Panc1 (cell line): ENCODE measurements around the gene PEAR1.

Experiments used
- POLR2AphosphoS5 ChIP-seq: IDR thresholded peaks from 2 replicates; pipeline ENCODE4 v1.6.1; 2012; ENCODE audit warnings: mild to moderate bottlenecking, low read depth, low read length, moderate library complexity
- REST ChIP-seq, 2 experiments: IDR thresholded peaks; 2 replicates each; pipeline ENCODE4 v1.6.1; 2011 to 2012; ENCODE audit warnings: low read depth in 2 of 2, control low read depth in 1 of 2, low read length in 1 of 2, mild to moderate bottlenecking in 1 of 2, moderate library complexity in 1 of 2; ENCODE audit not compliant: insufficient read depth in 1 of 2
- SIN3A ChIP-seq: IDR thresholded peaks from 2 replicates; pipeline ENCODE4 v1.6.1; 2012; ENCODE audit warnings: low read depth, mild to moderate bottlenecking, low read length, moderate library complexity, borderline replicate concordance; ENCODE audit not compliant: insufficient read depth
- TF ChIP-seq, protein P1 (sequence below): fragments of 450-650 bp; IDR thresholded peaks from 2 replicates; pipeline ENCODE4 v1.5.1; 2017; ENCODE audit warnings: mild to moderate bottlenecking

DNA sequence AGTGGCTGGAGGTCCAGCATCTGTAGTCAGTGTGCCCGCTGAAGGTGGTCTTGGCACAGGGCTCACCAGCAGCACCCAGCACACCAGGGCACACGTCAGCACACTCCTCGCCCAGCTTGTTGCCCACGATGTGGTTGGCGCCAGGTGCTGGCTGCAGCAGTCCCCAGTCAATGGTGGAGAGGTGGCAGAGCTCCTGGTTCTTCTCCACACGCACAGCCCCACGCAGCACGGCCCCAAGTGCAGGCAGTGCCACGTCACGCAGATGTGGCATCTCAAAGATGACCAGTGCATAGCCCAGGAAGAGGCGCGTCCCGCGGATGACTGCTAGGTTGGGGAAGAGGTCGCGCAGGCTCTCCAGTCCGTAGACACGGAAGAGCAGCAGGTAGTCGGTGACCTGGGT lies 39.8 kb upstream of the PEAR1 start:
- TF ChIP-seq, protein P1, sequence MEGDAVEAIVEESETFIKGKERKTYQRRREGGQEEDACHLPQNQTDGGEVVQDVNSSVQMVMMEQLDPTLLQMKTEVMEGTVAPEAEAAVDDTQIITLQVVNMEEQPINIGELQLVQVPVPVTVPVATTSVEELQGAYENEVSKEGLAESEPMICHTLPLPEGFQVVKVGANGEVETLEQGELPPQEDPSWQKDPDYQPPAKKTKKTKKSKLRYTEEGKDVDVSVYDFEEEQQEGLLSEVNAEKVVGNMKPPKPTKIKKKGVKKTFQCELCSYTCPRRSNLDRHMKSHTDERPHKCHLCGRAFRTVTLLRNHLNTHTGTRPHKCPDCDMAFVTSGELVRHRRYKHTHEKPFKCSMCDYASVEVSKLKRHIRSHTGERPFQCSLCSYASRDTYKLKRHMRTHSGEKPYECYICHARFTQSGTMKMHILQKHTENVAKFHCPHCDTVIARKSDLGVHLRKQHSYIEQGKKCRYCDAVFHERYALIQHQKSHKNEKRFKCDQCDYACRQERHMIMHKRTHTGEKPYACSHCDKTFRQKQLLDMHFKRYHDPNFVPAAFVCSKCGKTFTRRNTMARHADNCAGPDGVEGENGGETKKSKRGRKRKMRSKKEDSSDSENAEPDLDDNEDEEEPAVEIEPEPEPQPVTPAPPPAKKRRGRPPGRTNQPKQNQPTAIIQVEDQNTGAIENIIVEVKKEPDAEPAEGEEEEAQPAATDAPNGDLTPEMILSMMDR, result no peak
- no peak for TF ChIP-seq POLR2AphosphoS5
- no peak for TF ChIP-seq SIN3A
- TF ChIP-seq REST (IDR thresholded peaks at IDR 0.05; ENCODE audit: insufficient read depth in 1 of 2, low read depth in 2 of 2, low read length in 1 of 2), result no peak
